Hepatocyte (in vitro differentiated cells): Measurements from ENCODE around the gene ANKRD12. TPM values are rescaled to one million over a fixed set of nuclear protein-coding genes. Genes with fewer than 3 reads are reported as not detected.

Experiments used
- DNase-seq: peaks from one replicate; pipeline ENCODE4 v3.0.0-alpha.2; 2016; ENCODE audit warnings: low spot score
- H2AFZ ChIP-seq: fragments of 200-600 bp; sonication (generic); 2 replicates; pipeline ENCODE4 v1.6.0; 2016; ENCODE audit warnings: antibody characterized with exemption, mild to moderate bottlenecking
- H3K27ac ChIP-seq: fragments of 200-600 bp; sonication (generic); 2 replicates; pipeline ENCODE4 v1.5.1; 2016; ENCODE audit warnings: mild to moderate bottlenecking
- H3K27me3 ChIP-seq: fragments of 200-600 bp; sonication (generic); 2 replicates; pipeline ENCODE4 v1.6.1; 2016
- H3K36me3 ChIP-seq: fragments of 200-600 bp; sonication (generic); replicated peaks from 2 replicates; pipeline ENCODE4 v1.5.1; 2016; ENCODE audit warnings: low read depth; ENCODE audit not compliant: insufficient read depth
- H3K4me1 ChIP-seq: fragments of 200-600 bp; sonication (generic); 2 replicates; pipeline ENCODE4 v1.5.1; 2016; ENCODE audit warnings: mild to moderate bottlenecking, moderate library complexity; ENCODE audit not compliant: insufficient read depth
- H3K4me2 ChIP-seq: fragments of 200-600 bp; sonication (generic); 2 replicates; pipeline ENCODE4 v1.6.0; 2016
- H3K4me3 ChIP-seq: fragments of 200-600 bp; sonication (generic); 2 replicates; pipeline ENCODE4 v1.5.1; 2016; ENCODE audit warnings: mild to moderate bottlenecking
- H3K79me2 ChIP-seq: fragments of 200-600 bp; sonication (generic); 2 replicates; pipeline ENCODE4 v1.6.0; 2017; ENCODE audit warnings: mild to moderate bottlenecking
- H3K9me2 ChIP-seq: fragments of 200-600 bp; sonication (generic); replicated peaks from 2 replicates; pipeline ENCODE4 v1.6.0; 2017; ENCODE audit warnings: mild to moderate bottlenecking; ENCODE audit not compliant: insufficient read depth
- H3K9me3 ChIP-seq: fragments of 200-600 bp; sonication (generic); 2 replicates; pipeline ENCODE4 v1.5.1; 2016; ENCODE audit warnings: low read depth, mild to moderate bottlenecking
- H4K20me1 ChIP-seq: fragments of 200-600 bp; sonication (generic); 2 replicates; pipeline ENCODE4 v1.6.0; 2016; ENCODE audit warnings: mild to moderate bottlenecking; ENCODE audit not compliant: insufficient read depth, poor library complexity, severe bottlenecking
- CTCF ChIP-seq: fragments of 200-600 bp; sonication (generic); IDR thresholded peaks from 2 replicates; pipeline ENCODE4 v1.5.1; 2016; ENCODE audit warnings: antibody characterized with exemption, mild to moderate bottlenecking; ENCODE audit not compliant: poor library complexity
- EZH2 ChIP-seq: fragments of 200-600 bp; sonication (generic); IDR thresholded peaks from 2 replicates; pipeline ENCODE4 v1.6.1; 2016; ENCODE audit warnings: antibody characterized with exemption, mild to moderate bottlenecking, borderline replicate concordance
- EZH2phosphoT487 ChIP-seq: fragments of 200-600 bp; sonication (generic); IDR thresholded peaks from one replicate; pipeline ENCODE4 v1.6.1; 2018; ENCODE audit warnings: antibody characterized with exemption, mild to moderate bottlenecking, low read depth, moderate library complexity; ENCODE audit not compliant: unreplicated experiment, severe bottlenecking
- WGBS: methylation state at CpG from one replicate; pipeline ENCODE4 v1.1.6; 2016; ENCODE audit warnings: low lambda C conversion rate; ENCODE audit errors: missing lambda C conversion rate; 5-methylcytosine and 5-hydroxymethylcytosine counted together
- polyA plus RNA-seq: library from polyadenylated mRNA; unstranded; fragments of >200 nt; fragmentation: Nextera tagmentation; extraction: Ambion mirVana; gene quantifications from 2 replicates; pipeline ENCODE4 v1.2.1, GENCODE V29; 2016
- total RNA-seq: library from RNA; depleted of rRNA; stranded (reverse); fragments of >200 nt; gene quantifications from 2 replicates; pipeline ENCODE4 v1.2.3, GENCODE V29; 2014

ANKRD12 gene
- total and polyA plus RNA-seq, 2 experiments from 2014 or later = 29.2 to 34.3 TPM

- no peak for TF ChIP-seq EZH2phosphoT487
- TF ChIP-seq CTCF = no peak
- no peak for TF ChIP-seq EZH2
- H3K4me1 ChIP-seq = no peaks in the 10 kb centered on the region
- H3K9me2 ChIP-seq = no peaks in the 10 kb centered on the region
- 75% methylated on average over 1 of the region's 1 CpG for WGBS
- H3K9me3 ChIP-seq = no peaks in the 10 kb centered on the region
- peaks cover 62% of the 10 kb centered on the region for H3K79me2 ChIP-seq
- H3K27me3 ChIP-seq = no peaks in the 10 kb centered on the region
- H3K36me3 ChIP-seq = no peaks in the 10 kb centered on the region
- no peak overlapping the region for H2AFZ ChIP-seq
- no peak overlapping the region for H3K4me2 ChIP-seq
- no peak overlapping the region for H3K27ac ChIP-seq
- H4K20me1 ChIP-seq = peaks cover 9% of the 10 kb centered on the region
- H3K4me3 ChIP-seq = no peak overlapping the region
- no peak for DNase-seq
Measured at GRCh38 chr18:9124824-9125223, 11.8 kb upstream of the ANKRD12 start.

GRCh38 chr18:9126337-9126736 lies 10.2 kb upstream of the ANKRD12 start:
- Histone ChIP-seq H3K4me2 (no peak overlapping the region), H3K9me2 (no peaks in the 10 kb centered on the region), H3K79me2 (peaks cover 55% of the 10 kb centered on the region), H3K27ac (no peak overlapping the region), H3K4me3 (no peak overlapping the region), H4K20me1 (peaks cover 4% of the 10 kb centered on the region), H3K36me3 (no peaks in the 10 kb centered on the region), H2AFZ (no peak overlapping the region), H3K27me3 (no peaks in the 10 kb centered on the region), H3K4me1 (no peaks in the 10 kb centered on the region), H3K9me3 (no peaks in the 10 kb centered on the region)
- no peak for DNase-seq
- no peak for TF ChIP-seq CTCF
- no peak for TF ChIP-seq EZH2
- TF ChIP-seq EZH2phosphoT487 = no peak
- 90% methylated on average over 3 of the region's 3 CpGs for WGBS

- DNase-seq = no peak
Measured at GRCh38 chr18:9130195-9130594, 6.4 kb upstream of the ANKRD12 start.

More at GRCh38 chr18:9130195-9130594, 6.4 kb upstream of the ANKRD12 start:
- Histone ChIP-seq H3K27me3 (no peaks in the 10 kb centered on the region), H3K9me3 (no peaks in the 10 kb centered on the region), H3K36me3 (no peaks in the 10 kb centered on the region), H4K20me1 (no peaks in the 10 kb centered on the region), H3K4me2 (no peak overlapping the region), H3K4me3 (no peak overlapping the region), H3K27ac (no peak overlapping the region), H2AFZ (no peak overlapping the region), H3K9me2 (no peaks in the 10 kb centered on the region), H3K4me1 (no peaks in the 10 kb centered on the region), H3K79me2 (peaks cover 59% of the 10 kb centered on the region)
- TF ChIP-seq CTCF = no peak
- TF ChIP-seq EZH2phosphoT487 = no peak
- no peak for TF ChIP-seq EZH2
- WGBS = 98% methylated on average over 4 of the region's 4 CpGs
